Cardiac fibroblast (primary cell): Measurements from ENCODE around the gene AIMP2.
"Not testable (repeated sequence)": the region's sequence is repeated elsewhere in the genome, so short reads cannot be mapped to it uniquely, and the experiment has no call there.

Source experiments
- DNase-seq, 2 donors: peaks; one replicate each; pipeline versions ENCODE4 v3.0.0 to v3.0.0-alpha.2; 2010; ENCODE audit warnings: low read depth in 2 of 2
- H3K4me3 ChIP-seq, 2 donors: replicated peaks in 1 of 2; 1 replicate in 1 of 2; 2 replicates in 1 of 2; pipeline ENCODE4 v1.5.1; 2011; ENCODE audit warnings: low read depth in 2 of 2, low read length in 2 of 2, mild to moderate bottlenecking in 2 of 2, moderate library complexity in 1 of 2
- CTCF ChIP-seq: IDR thresholded peaks from one replicate; pipeline ENCODE4 v1.5.1; 2011; ENCODE audit warnings: low read depth, mild to moderate bottlenecking, low read length, inconsistent platforms

AIMP2 gene

DNA sequence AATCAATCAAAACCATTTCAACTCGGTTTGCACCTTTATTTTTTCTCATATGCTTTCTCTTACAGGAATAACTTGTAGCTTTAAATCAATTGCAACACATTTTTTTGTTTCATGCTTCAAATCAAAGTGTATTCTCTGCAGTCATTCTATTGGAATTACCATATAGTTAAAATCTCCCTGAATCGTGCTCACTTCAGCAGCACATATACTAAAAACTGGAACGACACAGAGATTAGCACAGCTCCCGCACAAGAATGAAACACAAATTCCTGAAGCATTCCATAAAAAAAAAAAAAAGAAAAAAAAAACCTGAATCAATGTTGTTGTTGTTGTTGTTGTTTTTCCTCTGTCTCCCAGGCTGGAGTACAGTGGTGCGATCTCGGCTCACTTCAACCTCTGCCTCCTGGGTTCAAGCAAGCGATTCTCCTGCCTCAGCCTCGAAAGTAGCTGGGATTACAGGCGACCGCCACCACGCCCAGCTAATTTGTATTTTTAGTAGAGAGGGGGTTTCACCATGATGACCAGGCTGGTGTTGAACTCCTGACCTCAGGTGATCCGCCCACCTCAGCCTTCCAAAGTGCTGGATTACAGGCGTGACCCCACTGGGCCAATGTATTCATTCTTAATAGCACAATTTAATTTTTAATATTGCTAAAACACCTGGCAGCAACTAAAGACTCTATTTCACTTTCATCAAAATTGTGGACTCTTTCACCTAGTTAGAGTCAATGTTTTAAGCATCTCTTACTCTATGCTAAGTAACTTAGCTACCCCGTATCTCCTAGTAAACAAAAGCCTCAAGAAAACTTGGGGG is 48.5 kb downstream of the AIMP2 start:
- peak overlapping the region; percentile 85 to 88 for H3K4me3 ChIP-seq

GRCh38 chr7:6059941-6060340 is 50.9 kb downstream of the AIMP2 start:
- H3K4me3 ChIP-seq, DNase-seq: not testable (repeated sequence)

More for the DNA sequence above, 48.5 kb downstream of the AIMP2 start:
- TF ChIP-seq CTCF: no peak
- peak in 1 of 2 donors; percentile 13 for DNase-seq

- no peak for TF ChIP-seq CTCF
- no peak overlapping the region for H3K4me3 ChIP-seq
- no peak for DNase-seq
These were observed 62.3 kb downstream of the AIMP2 start for GRCh38 chr7:6071406-6071805.
